HepG2 (cell line): ENCODE results near the gene ADAMTS17.

ENCODE experiments used
- ATF2 ChIP-seq: sonication (generic); formaldehyde crosslinking; IDR thresholded peaks from 2 replicates; pipeline ENCODE4 v1.4.0; 2020; ENCODE audit warnings: missing genetic modification reagents
- FOXA3 ChIP-seq: IDR thresholded peaks from 2 replicates; pipeline ENCODE4 v1.6.1; 2016; ENCODE audit warnings: missing genetic modification reagents, missing compliant biosample characterization
- HDAC6 ChIP-seq: fragments of 200-600 bp; sonication (generic); IDR thresholded peaks from 2 replicates; pipeline ENCODE4 v1.7.0; 2017; ENCODE audit warnings: mild to moderate bottlenecking, antibody characterized with exemption, low read length, low read depth
- JUN ChIP-seq: sonication (generic); formaldehyde crosslinking; IDR thresholded peaks from 2 replicates; pipeline ENCODE4 v1.4.0; 2020; ENCODE audit warnings: mild to moderate bottlenecking, missing genetic modification reagents
- NR2F6 ChIP-seq, 2 experiments: IDR thresholded peaks; 2 replicates each; pipeline ENCODE4 v1.6.1; 2016; ENCODE audit warnings: antibody characterized with exemption in 1 of 2, mild to moderate bottlenecking in 1 of 2
- POLR2AphosphoS2 ChIP-seq: IDR thresholded peaks from 2 replicates; pipeline ENCODE4 v1.6.1; 2011; ENCODE audit warnings: low read depth, low read length, improper control_type of control experiment
- TCF12 ChIP-seq, 2 experiments: fragments of 450-650 bp in 1 of 2; sonication (generic) in 1 of 2; formaldehyde crosslinking in 1 of 2; IDR thresholded peaks; 2 replicates each; pipeline versions ENCODE4 v1.6.1 to v1.8.0; 2017 to 2022; ENCODE audit warnings: antibody characterized with exemption in 1 of 2, mild to moderate bottlenecking in 1 of 2, missing genetic modification reagents in 1 of 2, moderate library complexity in 1 of 2
- ZNF549 ChIP-seq: sonication (generic); formaldehyde crosslinking; IDR thresholded peaks from 2 replicates; pipeline ENCODE4 v1.5.0; 2020; ENCODE audit warnings: missing genetic modification reagents

GRCh38 chr15:99984491-99985243, 357.1 kb downstream of the ADAMTS17 start:
- TF ChIP-seq NR2F6 (IDR thresholded peaks at IDR 0.05) (no peak), NR2F6 (CRISPR knock-in tag; IDR thresholded peaks at IDR 0.05) (no peak), HDAC6 (no peak), TCF12 (IDR thresholded peaks at IDR 0.05) (no peak), TCF12 (CRISPR knock-in tag; IDR thresholded peaks at IDR 0.05) (no peak), POLR2AphosphoS2 (no peak), JUN (CRISPR knock-in tag) (no peak), ATF2 (no peak), ZNF549 (CRISPR knock-in tag) (no peak), FOXA3 (CRISPR knock-in tag) (no peak)
